ENCODE results near the gene ZNF524. TPM values are rescaled to one million over a fixed set of nuclear protein-coding genes. Genes with fewer than 3 reads are reported as not detected.

The ZNF524 gene
- total and polyA plus RNA-seq, 9 of the 15 experiments (the other 6 are each of a cell fraction or from before 2014, with no cell fraction given): 0.08 to 15.6 (median 2.9) TPM

DNA sequence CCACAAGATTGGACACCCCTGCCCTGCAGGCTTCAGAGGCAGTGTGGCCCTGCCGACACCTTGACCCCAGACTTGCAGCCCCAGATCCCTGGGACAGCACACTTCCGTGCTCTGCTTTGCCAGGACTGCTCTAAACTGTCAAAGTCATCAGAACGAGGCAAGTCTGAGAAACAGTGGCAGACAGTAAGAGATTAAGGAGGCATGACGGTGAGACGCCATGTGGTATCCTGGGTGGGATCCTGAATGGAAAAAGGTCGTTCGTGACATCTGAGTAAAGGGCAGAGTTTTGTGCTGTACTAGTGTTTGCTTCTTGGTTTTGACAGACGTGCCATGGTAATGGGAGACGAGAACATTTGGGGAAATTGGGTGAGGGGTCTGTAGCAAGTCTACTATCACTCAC is 33.3 kb upstream of the ZNF524 start:
- Histone ChIP-seq H3K4me2 (ENCODE audit: insufficient read depth, low read length) (no peak overlapping the region), H3K27ac (ENCODE audit: extremely low read depth, low read depth, low read length) (no peak overlapping the region), H3K4me3 (no peak overlapping the region), H2AFZ (ENCODE audit: low read depth, low read length) (no peak overlapping the region), H3K4me1 (replicated peaks in 1 of 2; ENCODE audit: control insufficient read depth in 2 of 2, insufficient read depth in 2 of 2, low read length in 2 of 2) (peaks cover 0 to 7% of the 10 kb centered on the region in 2 experiments; a peak in 2 of 5 replicates), H3K79me2 (ENCODE audit: control insufficient read depth, insufficient read depth, low read length) (no peaks in the 10 kb centered on the region), H3K9me1 (ENCODE audit: control insufficient read depth, insufficient read depth, low read length) (no peaks in the 10 kb centered on the region), H4K20me1 (replicated peaks; ENCODE audit: control insufficient read depth, insufficient read depth, low read length) (no peaks in the 10 kb centered on the region), H3K27me3 (ENCODE audit: control insufficient read depth in 2 of 2, insufficient read depth in 2 of 2, low read length in 2 of 2) (no peaks in the 10 kb centered on the region; a peak in 2 of 5 replicates), H3K36me3 (ENCODE audit: control insufficient read depth, insufficient read depth, low read length) (no peaks in the 10 kb centered on the region), H3K9ac (ENCODE audit: insufficient read depth in 1 of 2, low read depth in 2 of 2, low read length in 2 of 2) (peak overlapping the region in 1 of 2 experiments; percentile 70; a peak in 2 of 4 replicates), H3K9me3 (replicated peaks; ENCODE audit: control insufficient read depth, insufficient read depth, low read depth, low read length) (no peaks in the 10 kb centered on the region)
- POLR2A ChIA-PET: interaction anchor here (0.5 kb wide), 1 partner anchor 366 kb away, joined by 3 read pairs; no protein-coding TSS in a partner anchor
- in situ Hi-C loops (cut with MboI) (no loop called here), intact Hi-C loops (cut with micrococcal nuclease) (no loop called here)
- BruUV-seq (replicated peaks): no TSS peak
- ATAC-seq: no peak
- CTCF ChIA-PET (ENCODE audit: low intra/inter-chr PET ratio): no interaction called here
- peak in 1 of 4 experiments; percentile 3 for DNase-seq (ENCODE audit: extremely low read depth in 1 of 4, low spot score in 3 of 4)
- no peak for FAIRE-seq
- 5% methylated on average over 9 of the region's 9 CpGs for WGBS (ENCODE audit: insufficient coverage, low coverage, missing lambda C conversion rate)
- TF ChIP-seq, protein P1, sequence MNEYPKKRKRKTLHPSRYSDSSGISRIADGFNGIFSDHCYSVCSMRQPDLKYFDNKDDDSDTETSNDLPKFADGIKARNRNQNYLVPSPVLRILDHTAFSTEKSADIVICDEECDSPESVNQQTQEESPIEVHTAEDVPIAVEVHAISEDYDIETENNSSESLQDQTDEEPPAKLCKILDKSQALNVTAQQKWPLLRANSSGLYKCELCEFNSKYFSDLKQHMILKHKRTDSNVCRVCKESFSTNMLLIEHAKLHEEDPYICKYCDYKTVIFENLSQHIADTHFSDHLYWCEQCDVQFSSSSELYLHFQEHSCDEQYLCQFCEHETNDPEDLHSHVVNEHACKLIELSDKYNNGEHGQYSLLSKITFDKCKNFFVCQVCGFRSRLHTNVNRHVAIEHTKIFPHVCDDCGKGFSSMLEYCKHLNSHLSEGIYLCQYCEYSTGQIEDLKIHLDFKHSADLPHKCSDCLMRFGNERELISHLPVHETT (CRISPR knock-in tag; conservative IDR thresholded peaks at IDR 0.05 in 1 of 2, IDR thresholded peaks at IDR 0.05 in 1 of 2): no peak
- TF ChIP-seq EWSR1 (IDR thresholded peaks at IDR 0.05; ENCODE audit: borderline replicate concordance, low read depth, partially characterized antibody): no peak

DNA sequence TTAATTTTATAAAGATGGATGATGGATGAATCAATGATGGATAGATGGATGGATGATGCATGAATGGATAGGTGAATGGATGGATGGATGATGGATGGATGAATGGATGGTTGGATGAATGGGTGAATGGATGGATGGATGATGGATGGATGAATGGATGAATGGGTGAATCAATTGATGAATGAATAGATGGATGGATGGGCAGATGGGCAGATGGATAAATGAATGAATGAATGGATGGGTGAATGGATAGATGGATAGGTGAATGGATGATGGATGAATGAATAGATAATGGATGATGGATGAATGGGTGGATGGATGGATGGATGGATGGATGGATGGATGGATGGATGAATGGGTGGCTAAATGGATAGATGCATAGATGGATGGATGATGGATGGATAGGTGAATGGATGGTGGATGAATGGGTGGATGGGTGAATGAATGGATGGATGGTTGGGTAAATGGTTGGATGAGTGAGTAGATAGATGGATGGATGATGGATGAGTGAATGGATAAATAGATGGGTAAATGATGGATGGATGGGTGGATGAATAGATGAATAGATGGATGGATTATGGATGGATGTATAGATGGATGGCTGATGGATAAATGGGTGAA is 32.3 kb upstream of the ZNF524 start:
- H3K9me1 ChIP-seq (ENCODE audit: control insufficient read depth, insufficient read depth, low read length): no peaks in the 10 kb centered on the region
- CTCF ChIA-PET (ENCODE audit: low intra/inter-chr PET ratio): no interaction called here
- no peaks in the 10 kb centered on the region for H4K20me1 ChIP-seq (replicated peaks; ENCODE audit: control insufficient read depth, insufficient read depth, low read length)
- H2AFZ ChIP-seq (ENCODE audit: low read depth, low read length): no peak overlapping the region
- no peak overlapping the region for H3K27ac ChIP-seq (ENCODE audit: extremely low read depth, low read depth, low read length)
- intact Hi-C loops (cut with micrococcal nuclease): no loop called here
- no peak overlapping the region for H3K4me2 ChIP-seq (ENCODE audit: insufficient read depth, low read length)
- no peaks in the 10 kb centered on the region for H3K36me3 ChIP-seq (ENCODE audit: control insufficient read depth, insufficient read depth, low read length)
- H3K4me3 ChIP-seq: no peak overlapping the region
- H3K9ac ChIP-seq (ENCODE audit: insufficient read depth in 1 of 2, low read depth in 2 of 2, low read length in 2 of 2): no peak overlapping the region
- FAIRE-seq (no peak), ATAC-seq (no peak), DNase-seq (ENCODE audit: extremely low read depth in 1 of 4, low spot score in 3 of 4) (no peak)
- BruUV-seq (replicated peaks): no TSS peak
- H3K79me2 ChIP-seq (ENCODE audit: control insufficient read depth, insufficient read depth, low read length): no peaks in the 10 kb centered on the region
- H3K4me1 ChIP-seq (replicated peaks in 1 of 2; ENCODE audit: control insufficient read depth in 2 of 2, insufficient read depth in 2 of 2, low read length in 2 of 2): peaks cover 0 to 7% of the 10 kb centered on the region in 2 experiments; a peak in 3 of 5 replicates
- in situ Hi-C loops (cut with MboI): no loop called here
- H3K9me3 ChIP-seq (replicated peaks; ENCODE audit: control insufficient read depth, insufficient read depth, low read depth, low read length): no peaks in the 10 kb centered on the region
- H3K27me3 ChIP-seq (ENCODE audit: control insufficient read depth in 2 of 2, insufficient read depth in 2 of 2, low read length in 2 of 2): no peaks in the 10 kb centered on the region; a peak in 2 of 5 replicates
- POLR2A ChIA-PET: no interaction called here
- TF ChIP-seq, protein P2, sequence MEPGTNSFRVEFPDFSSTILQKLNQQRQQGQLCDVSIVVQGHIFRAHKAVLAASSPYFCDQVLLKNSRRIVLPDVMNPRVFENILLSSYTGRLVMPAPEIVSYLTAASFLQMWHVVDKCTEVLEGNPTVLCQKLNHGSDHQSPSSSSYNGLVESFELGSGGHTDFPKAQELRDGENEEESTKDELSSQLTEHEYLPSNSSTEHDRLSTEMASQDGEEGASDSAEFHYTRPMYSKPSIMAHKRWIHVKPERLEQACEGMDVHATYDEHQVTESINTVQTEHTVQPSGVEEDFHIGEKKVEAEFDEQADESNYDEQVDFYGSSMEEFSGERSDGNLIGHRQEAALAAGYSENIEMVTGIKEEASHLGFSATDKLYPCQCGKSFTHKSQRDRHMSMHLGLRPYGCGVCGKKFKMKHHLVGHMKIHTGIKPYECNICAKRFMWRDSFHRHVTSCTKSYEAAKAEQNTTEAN (CRISPR knock-in tag; IDR thresholded peaks at IDR 0.05): no peak
- TF ChIP-seq ZNF217 (CRISPR knock-in tag; IDR thresholded peaks at IDR 0.05): no peak
- no peak for TF ChIP-seq ZNF778 (CRISPR knock-in tag; IDR thresholded peaks at IDR 0.05)
- TF ChIP-seq, protein P3, sequence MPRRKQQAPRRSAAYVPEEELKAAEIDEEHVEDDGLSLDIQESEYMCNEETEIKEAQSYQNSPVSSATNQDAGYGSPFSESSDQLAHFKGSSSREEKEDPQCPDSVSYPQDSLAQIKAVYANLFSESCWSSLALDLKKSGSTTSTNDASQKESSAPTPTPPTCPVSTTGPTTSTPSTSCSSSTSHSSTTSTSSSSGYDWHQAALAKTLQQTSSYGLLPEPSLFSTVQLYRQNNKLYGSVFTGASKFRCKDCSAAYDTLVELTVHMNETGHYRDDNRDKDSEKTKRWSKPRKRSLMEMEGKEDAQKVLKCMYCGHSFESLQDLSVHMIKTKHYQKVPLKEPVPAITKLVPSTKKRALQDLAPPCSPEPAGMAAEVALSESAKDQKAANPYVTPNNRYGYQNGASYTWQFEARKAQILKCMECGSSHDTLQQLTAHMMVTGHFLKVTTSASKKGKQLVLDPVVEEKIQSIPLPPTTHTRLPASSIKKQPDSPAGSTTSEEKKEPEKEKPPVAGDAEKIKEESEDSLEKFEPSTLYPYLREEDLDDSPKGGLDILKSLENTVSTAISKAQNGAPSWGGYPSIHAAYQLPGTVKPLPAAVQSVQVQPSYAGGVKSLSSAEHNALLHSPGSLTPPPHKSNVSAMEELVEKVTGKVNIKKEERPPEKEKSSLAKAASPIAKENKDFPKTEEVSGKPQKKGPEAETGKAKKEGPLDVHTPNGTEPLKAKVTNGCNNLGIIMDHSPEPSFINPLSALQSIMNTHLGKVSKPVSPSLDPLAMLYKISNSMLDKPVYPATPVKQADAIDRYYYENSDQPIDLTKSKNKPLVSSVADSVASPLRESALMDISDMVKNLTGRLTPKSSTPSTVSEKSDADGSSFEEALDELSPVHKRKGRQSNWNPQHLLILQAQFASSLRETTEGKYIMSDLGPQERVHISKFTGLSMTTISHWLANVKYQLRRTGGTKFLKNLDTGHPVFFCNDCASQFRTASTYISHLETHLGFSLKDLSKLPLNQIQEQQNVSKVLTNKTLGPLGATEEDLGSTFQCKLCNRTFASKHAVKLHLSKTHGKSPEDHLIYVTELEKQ (CRISPR knock-in tag; IDR thresholded peaks at IDR 0.05): no peak
- TF ChIP-seq KDM1A (IDR thresholded peaks at IDR 0.05): peak in 1 of 2 experiments; percentile 18; a peak in 1 of 4 replicates
- TF ChIP-seq SMAD1 (IDR thresholded peaks at IDR 0.05; ENCODE audit: low read depth, low read length, partially characterized antibody): no peak
